Measurements from ENCODE around the gene CDKN2B.

GRCh38 chr9:21983561-21983935 is 25.6 kb downstream of the CDKN2B start:
- no peak for TF ChIP-seq POLR2A (IDR thresholded peaks at IDR 0.05)
- TF ChIP-seq, protein P1, sequence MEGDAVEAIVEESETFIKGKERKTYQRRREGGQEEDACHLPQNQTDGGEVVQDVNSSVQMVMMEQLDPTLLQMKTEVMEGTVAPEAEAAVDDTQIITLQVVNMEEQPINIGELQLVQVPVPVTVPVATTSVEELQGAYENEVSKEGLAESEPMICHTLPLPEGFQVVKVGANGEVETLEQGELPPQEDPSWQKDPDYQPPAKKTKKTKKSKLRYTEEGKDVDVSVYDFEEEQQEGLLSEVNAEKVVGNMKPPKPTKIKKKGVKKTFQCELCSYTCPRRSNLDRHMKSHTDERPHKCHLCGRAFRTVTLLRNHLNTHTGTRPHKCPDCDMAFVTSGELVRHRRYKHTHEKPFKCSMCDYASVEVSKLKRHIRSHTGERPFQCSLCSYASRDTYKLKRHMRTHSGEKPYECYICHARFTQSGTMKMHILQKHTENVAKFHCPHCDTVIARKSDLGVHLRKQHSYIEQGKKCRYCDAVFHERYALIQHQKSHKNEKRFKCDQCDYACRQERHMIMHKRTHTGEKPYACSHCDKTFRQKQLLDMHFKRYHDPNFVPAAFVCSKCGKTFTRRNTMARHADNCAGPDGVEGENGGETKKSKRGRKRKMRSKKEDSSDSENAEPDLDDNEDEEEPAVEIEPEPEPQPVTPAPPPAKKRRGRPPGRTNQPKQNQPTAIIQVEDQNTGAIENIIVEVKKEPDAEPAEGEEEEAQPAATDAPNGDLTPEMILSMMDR (IDR thresholded peaks at IDR 0.05), result no peak
